Measurements from ENCODE around the gene HS3ST5.
"Not testable (repeated sequence)": the region's sequence is repeated elsewhere in the genome, so short reads cannot be mapped to it uniquely, and the experiment has no call there.

Gene HS3ST5

GRCh38 chr6:114272582-114272981, 70.2 kb downstream of the HS3ST5 start:
- no peak for DNase-seq

GRCh38 chr6:114271405-114271804, 71.4 kb downstream of the HS3ST5 start:
- no peak for DNase-seq

- no peak for DNase-seq
These were observed 74.9 kb downstream of the HS3ST5 start for GRCh38 chr6:114267897-114268296.

- DNase-seq: no peak
These were observed 82.0 kb downstream of the HS3ST5 start for GRCh38 chr6:114260810-114261209.

- DNase-seq: no peak
These were observed 84.4 kb downstream of the HS3ST5 start for GRCh38 chr6:114258376-114258775.

- no peak for DNase-seq
These were observed 89.4 kb downstream of the HS3ST5 start for GRCh38 chr6:114253431-114253830.

- no peak for DNase-seq
These were observed 93.3 kb downstream of the HS3ST5 start for GRCh38 chr6:114249522-114249921.

- DNase-seq: no peak
These were observed 95.7 kb downstream of the HS3ST5 start for GRCh38 chr6:114247101-114247500.

GRCh38 chr6:114240796-114241195, 102.0 kb downstream of the HS3ST5 start:
- DNase-seq: no peak

GRCh38 chr6:114228675-114229074, 114.1 kb downstream of the HS3ST5 start:
- no peak for DNase-seq

GRCh38 chr6:114227944-114228468, 114.8 kb downstream of the HS3ST5 start:
- no peak for DNase-seq

GRCh38 chr6:114220241-114220640, 122.6 kb downstream of the HS3ST5 start:
- DNase-seq: no peak

- DNase-seq: no peak
These were observed 124.1 kb downstream of the HS3ST5 start for GRCh38 chr6:114218437-114219340.

- not testable (repeated sequence) for DNase-seq
These were observed 124.8 kb downstream of the HS3ST5 start for GRCh38 chr6:114217996-114218395.

GRCh38 chr6:114216789-114217467, 125.9 kb downstream of the HS3ST5 start:
- DNase-seq: no peak

GRCh38 chr6:114210467-114210866, 132.4 kb downstream of the HS3ST5 start:
- DNase-seq: no peak

- DNase-seq: no peak
These were observed 139.4 kb downstream of the HS3ST5 start for GRCh38 chr6:114203460-114203859.

- no peak for DNase-seq
These were observed 140.4 kb downstream of the HS3ST5 start for GRCh38 chr6:114202389-114202788.

GRCh38 chr6:114200891-114201290, 141.9 kb downstream of the HS3ST5 start:
- DNase-seq: no peak

- no peak for DNase-seq
These were observed 147.0 kb downstream of the HS3ST5 start for GRCh38 chr6:114195631-114196403.

- no peak for DNase-seq
These were observed 147.8 kb downstream of the HS3ST5 start for GRCh38 chr6:114195027-114195365.

GRCh38 chr6:114194362-114195026, 148.3 kb downstream of the HS3ST5 start:
- DNase-seq: no peak

GRCh38 chr6:114187563-114187962, 155.3 kb downstream of the HS3ST5 start:
- no peak for DNase-seq

All from stimulated activated CD4-positive, alpha-beta T cell treated with anti-CD3 and anti-CD28 coated beads, Interleukin-12 subunit alpha, Interleukin-12 subunit beta, amount 100 ng/mL, for 4 hours (primary cell).